PC-9 (cell line): Measurements from ENCODE around the gene IQSEC1. TPM values are rescaled to one million over a fixed set of nuclear protein-coding genes. Genes with fewer than 3 reads are reported as not detected.

ENCODE experiments used
- BruUV-seq: library from RNA; stranded (reverse); fragments of 400-500 nt; replicated peaks from 2 replicates; lab custom pipeline; 2021; lab: Mats Ljungman, UMichigan
- CTCF ChIA-PET: fragments of 300-600 bp; sonication (Branson Sonifier 250); formaldehyde crosslinking; loops from one replicate; lab custom pipeline; 2022; ENCODE audit warnings: antibody characterized with exemption; lab: Charles Lee
- POLR2A ChIA-PET: fragments of 300-600 bp; sonication (Branson Sonifier 250); formaldehyde crosslinking; loops from one replicate; lab custom pipeline; 2022; ENCODE audit warnings: antibody characterized with exemption; ENCODE audit not compliant: unreplicated experiment; lab: Charles Lee
- DNase-seq, 2 experiments: peaks; one replicate each; pipeline versions ENCODE4 v3.0.0 to v3.0.0-alpha.2; 2015 to 2022; ENCODE audit warnings: mixed read lengths in 1 of 2
- H2AFZ ChIP-seq: fragments of 200-600 bp; sonication (generic); 2 replicates; pipeline ENCODE4 v1.8.1; 2017; ENCODE audit warnings: antibody characterized with exemption
- H3F3A ChIP-seq: fragments of 200-600 bp; sonication (generic); 2 replicates; pipeline ENCODE4 v1.8.1; 2017; ENCODE audit warnings: antibody characterized with exemption, mild to moderate bottlenecking, low read depth; ENCODE audit not compliant: insufficient read depth
- H3K27ac ChIP-seq: fragments of 200-600 bp; sonication (generic); 2 replicates; pipeline ENCODE4 v1.6.1; 2016; ENCODE audit warnings: mixed run types
- H3K27me3 ChIP-seq: fragments of 200-600 bp; sonication (generic); 2 replicates; pipeline ENCODE4 v1.6.1; 2016; ENCODE audit warnings: low read depth, mixed run types; ENCODE audit not compliant: insufficient read depth
- H3K36me3 ChIP-seq: fragments of 200-600 bp; sonication (generic); 2 replicates; pipeline ENCODE4 v1.6.1; 2016; ENCODE audit warnings: low read depth, mixed run types
- H3K4me1 ChIP-seq: fragments of 200-600 bp; sonication (generic); replicated peaks from 2 replicates; pipeline ENCODE4 v1.6.1; 2016; ENCODE audit warnings: mixed run types; ENCODE audit not compliant: insufficient read depth
- H3K4me2 ChIP-seq: fragments of 200-600 bp; sonication (generic); 2 replicates; pipeline ENCODE4 v1.6.1; 2017; ENCODE audit warnings: mixed run types
- H3K4me3 ChIP-seq: fragments of 200-600 bp; sonication (generic); 2 replicates; pipeline ENCODE4 v1.6.1; 2016; ENCODE audit warnings: mixed run types
- H3K79me2 ChIP-seq: fragments of 200-600 bp; sonication (generic); 2 replicates; pipeline ENCODE4 v1.6.1; 2017; ENCODE audit warnings: low read depth, mixed run types
- H3K9me2 ChIP-seq: fragments of 200-600 bp; sonication (generic); 2 replicates; pipeline ENCODE4 v1.8.1; 2017; ENCODE audit warnings: mild to moderate bottlenecking; ENCODE audit not compliant: insufficient read depth
- H3K9me3 ChIP-seq: fragments of 200-600 bp; sonication (generic); 2 replicates; pipeline ENCODE4 v1.8.1; 2016; ENCODE audit warnings: low read depth; ENCODE audit not compliant: insufficient read depth
- H4K20me1 ChIP-seq: fragments of 200-600 bp; sonication (generic); 2 replicates; pipeline ENCODE4 v1.8.1; 2017; ENCODE audit not compliant: insufficient read depth
- EZH2 ChIP-seq: fragments of 200-600 bp; sonication (generic); IDR thresholded peaks from 2 replicates; pipeline ENCODE4 v1.8.0; 2017; ENCODE audit warnings: antibody characterized with exemption, low read depth
- intact Hi-C: fragments of 100-400 bp; cut with micrococcal nuclease; formaldehyde crosslinking; loops from one replicate; pipeline ENCODE4 v1.10.0; 2022; ENCODE audit not compliant: unreplicated experiment
- total RNA-seq: library from RNA; stranded (reverse); gene quantifications from 2 replicates; pipeline ENCODE4 v1.2.3, GENCODE V29; 2021
- TF ChIP-seq, protein P1 (sequence below): fragments of 200-600 bp; sonication (generic); conservative IDR thresholded peaks from 2 replicates; pipeline ENCODE4 v1.6.1; 2017; ENCODE audit warnings: mixed run types, antibody characterized with exemption, mild to moderate bottlenecking, moderate library complexity

Gene IQSEC1
- total RNA-seq, 1 experiment from 2014 or later, result 30.7 TPM

DNA sequence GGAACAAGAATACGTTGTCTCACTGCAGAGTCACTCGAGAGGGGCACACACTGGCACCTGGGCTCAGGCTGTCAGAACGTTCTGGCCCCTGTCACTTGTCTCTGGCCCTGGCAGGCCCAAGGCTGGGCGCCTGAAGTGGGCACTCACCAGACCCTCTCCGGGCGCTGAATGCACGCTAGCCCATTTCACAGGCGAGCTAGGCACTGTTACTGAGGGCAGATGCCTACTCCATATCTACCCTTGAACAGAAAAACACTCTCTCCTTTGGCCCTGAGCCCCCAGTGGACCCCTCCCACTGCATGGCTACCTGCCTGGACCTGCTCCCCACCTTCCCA lies 42.3 kb upstream of the IQSEC1 start:
- no peak overlapping the region for H3K4me3 ChIP-seq
- ChIA-PET POLR2A (no interaction called here), CTCF (no interaction called here)
- H3K27me3 ChIP-seq, result no peaks in the 10 kb centered on the region
- no TSS peak for BruUV-seq
- H3K79me2 ChIP-seq, result no peaks in the 10 kb centered on the region
- peaks cover 36% of the 10 kb centered on the region for H3K4me1 ChIP-seq
- no peak for DNase-seq
- H2AFZ ChIP-seq, result no peak overlapping the region
- H3K36me3 ChIP-seq, result no peaks in the 10 kb centered on the region
- H3K27ac ChIP-seq, result no peak overlapping the region
- no peaks in the 10 kb centered on the region for H3K9me3 ChIP-seq
- TF ChIP-seq EZH2, result no peak
- TF ChIP-seq, protein P1, sequence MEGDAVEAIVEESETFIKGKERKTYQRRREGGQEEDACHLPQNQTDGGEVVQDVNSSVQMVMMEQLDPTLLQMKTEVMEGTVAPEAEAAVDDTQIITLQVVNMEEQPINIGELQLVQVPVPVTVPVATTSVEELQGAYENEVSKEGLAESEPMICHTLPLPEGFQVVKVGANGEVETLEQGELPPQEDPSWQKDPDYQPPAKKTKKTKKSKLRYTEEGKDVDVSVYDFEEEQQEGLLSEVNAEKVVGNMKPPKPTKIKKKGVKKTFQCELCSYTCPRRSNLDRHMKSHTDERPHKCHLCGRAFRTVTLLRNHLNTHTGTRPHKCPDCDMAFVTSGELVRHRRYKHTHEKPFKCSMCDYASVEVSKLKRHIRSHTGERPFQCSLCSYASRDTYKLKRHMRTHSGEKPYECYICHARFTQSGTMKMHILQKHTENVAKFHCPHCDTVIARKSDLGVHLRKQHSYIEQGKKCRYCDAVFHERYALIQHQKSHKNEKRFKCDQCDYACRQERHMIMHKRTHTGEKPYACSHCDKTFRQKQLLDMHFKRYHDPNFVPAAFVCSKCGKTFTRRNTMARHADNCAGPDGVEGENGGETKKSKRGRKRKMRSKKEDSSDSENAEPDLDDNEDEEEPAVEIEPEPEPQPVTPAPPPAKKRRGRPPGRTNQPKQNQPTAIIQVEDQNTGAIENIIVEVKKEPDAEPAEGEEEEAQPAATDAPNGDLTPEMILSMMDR, result no peak
- no peaks in the 10 kb centered on the region for H4K20me1 ChIP-seq
- no peaks in the 10 kb centered on the region for H3K9me2 ChIP-seq
- H3K4me2 ChIP-seq, result no peak overlapping the region
- intact Hi-C loops, result no loop called here
- peaks cover 39% of the 10 kb centered on the region for H3F3A ChIP-seq

DNA sequence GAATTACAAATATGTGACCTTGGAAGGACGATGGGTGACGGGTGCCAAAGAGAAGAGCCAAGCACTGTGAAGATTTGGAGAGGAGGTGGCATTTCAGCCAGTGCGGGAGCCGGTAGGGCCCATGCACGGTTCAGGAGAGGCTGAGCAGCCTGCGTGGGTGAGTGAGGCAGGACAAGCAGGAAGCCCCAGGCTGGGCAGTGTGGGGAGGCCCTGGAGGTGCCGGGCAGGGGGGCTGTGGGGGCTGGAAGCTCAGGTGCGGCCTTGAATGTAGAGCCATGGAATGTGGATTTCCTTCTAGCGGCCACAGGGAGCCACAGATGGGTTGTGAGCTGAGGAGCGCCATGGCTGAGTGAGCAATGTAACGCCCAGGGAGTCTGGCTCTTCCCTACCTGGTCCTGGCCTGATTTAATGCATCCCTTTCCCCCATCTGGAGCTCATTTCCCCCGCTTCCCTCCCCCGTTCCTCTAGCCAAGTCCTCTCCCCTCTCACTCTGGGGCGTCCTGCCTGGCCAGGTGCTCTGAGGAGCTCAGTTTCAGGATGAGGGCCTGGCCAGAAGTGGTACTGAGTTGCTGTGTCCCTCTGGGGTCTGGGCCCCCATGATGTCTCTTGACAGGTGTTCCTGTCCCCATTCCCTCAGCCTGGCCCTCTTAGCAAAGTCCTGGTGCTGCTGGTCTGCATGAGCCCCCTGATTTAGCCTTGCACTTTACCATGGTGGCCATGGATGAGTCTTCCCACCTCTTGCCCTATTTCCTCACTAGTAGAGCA lies 41.8 kb upstream of the IQSEC1 start:
- H3K4me2 ChIP-seq, result no peak overlapping the region
- no TSS peak for BruUV-seq
- H3K4me3 ChIP-seq, result no peak overlapping the region
- ChIA-PET POLR2A (no interaction called here), CTCF (no interaction called here)
- H3K79me2 ChIP-seq, result no peaks in the 10 kb centered on the region
- H4K20me1 ChIP-seq, result no peaks in the 10 kb centered on the region
- H3K27me3 ChIP-seq, result no peaks in the 10 kb centered on the region
- H2AFZ ChIP-seq, result no peak overlapping the region
- H3K9me3 ChIP-seq, result no peaks in the 10 kb centered on the region
- intact Hi-C loops, result loop anchor here (5.0 kb wide), 1 partner anchor 167 kb away; no protein-coding TSS in a partner anchor
- peaks cover 43% of the 10 kb centered on the region for H3F3A ChIP-seq
- TF ChIP-seq, protein P1, result no peak
- TF ChIP-seq EZH2, result no peak
- H3K36me3 ChIP-seq, result no peaks in the 10 kb centered on the region
- H3K4me1 ChIP-seq, result peaks cover 42% of the 10 kb centered on the region
- H3K27ac ChIP-seq, result no peak overlapping the region
- no peak for DNase-seq
- no peaks in the 10 kb centered on the region for H3K9me2 ChIP-seq

DNA sequence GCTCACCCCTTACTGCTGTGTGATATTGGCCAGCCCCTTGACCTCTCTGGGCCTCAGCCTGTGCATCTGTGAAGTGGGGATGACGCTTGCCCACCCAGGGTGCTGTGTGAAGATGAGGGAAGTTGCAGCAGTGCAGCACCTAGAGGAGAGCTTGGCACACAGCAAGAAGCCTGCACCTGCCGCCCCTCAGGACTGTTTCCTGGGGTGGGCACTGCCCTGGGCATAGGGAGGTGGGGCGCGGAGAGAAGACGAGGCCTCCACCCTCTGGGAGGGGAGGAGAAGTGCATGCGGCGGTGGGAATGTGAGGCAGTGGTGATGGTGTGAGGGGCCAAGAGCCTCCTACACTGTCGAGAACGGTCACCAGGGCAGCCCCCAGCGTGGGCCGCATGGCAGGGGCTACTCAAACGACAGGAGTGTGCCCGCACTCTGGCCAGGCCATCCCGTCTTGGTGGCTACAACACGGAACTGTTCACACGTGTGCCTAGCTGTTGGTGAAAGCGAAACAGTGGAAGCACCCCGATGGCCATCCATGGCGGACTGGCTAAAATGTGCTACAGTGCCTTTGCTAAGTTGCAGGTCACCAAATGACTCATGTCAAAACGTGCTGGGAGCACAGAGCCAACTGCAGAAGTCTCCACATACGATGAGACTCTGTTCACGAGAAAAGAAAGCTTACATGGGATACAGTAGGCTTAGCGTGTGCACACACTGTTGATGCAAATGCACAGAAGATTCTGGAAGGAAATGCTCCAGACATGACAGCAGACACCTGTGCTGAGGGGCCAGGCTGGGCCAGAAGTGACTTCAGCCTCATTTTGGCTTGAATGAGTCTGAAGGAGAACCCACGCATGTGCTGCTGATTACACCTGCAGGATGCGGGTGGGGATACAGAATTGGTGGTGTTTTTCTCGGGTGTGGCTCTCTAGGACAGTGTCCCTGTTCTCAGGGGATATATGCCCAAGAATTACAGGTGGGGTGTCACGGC lies 40.4 kb upstream of the IQSEC1 start:
- ChIA-PET CTCF (no interaction called here), POLR2A (no interaction called here)
- Histone ChIP-seq H3K9me3 (no peaks in the 10 kb centered on the region), H3K27ac (peak overlapping the region; percentile 82), H3K4me1 (peaks cover 55% of the 10 kb centered on the region), H3F3A (peaks cover 49% of the 10 kb centered on the region), H2AFZ (no peak overlapping the region), H3K79me2 (no peaks in the 10 kb centered on the region), H3K27me3 (no peaks in the 10 kb centered on the region), H4K20me1 (no peaks in the 10 kb centered on the region), H3K4me2 (peak overlapping the region; percentile 72), H3K4me3 (no peak overlapping the region), H3K36me3 (no peaks in the 10 kb centered on the region), H3K9me2 (no peaks in the 10 kb centered on the region)
- intact Hi-C loops, result loop anchor here (5.0 kb wide), 1 partner anchor 169 kb away; no protein-coding TSS in a partner anchor
- no peak for DNase-seq
- BruUV-seq, result no TSS peak
- TF ChIP-seq, protein P1, result no peak
- TF ChIP-seq EZH2, result no peak
